ENCODE data around the gene GOLGA6D. TPM values are rescaled to one million over a fixed set of nuclear protein-coding genes. Genes with fewer than 3 reads are reported as not detected.
A peak's percentile ranks its signal among the peaks of the same experiment; 100 is the strongest.
"Not testable (repeated sequence)": the region's sequence is repeated elsewhere in the genome, so short reads cannot be mapped to it uniquely, and the experiment has no call there.

Gene GOLGA6D
- total RNA-seq, 2 experiments from 2014 or later = not detected

DNA sequence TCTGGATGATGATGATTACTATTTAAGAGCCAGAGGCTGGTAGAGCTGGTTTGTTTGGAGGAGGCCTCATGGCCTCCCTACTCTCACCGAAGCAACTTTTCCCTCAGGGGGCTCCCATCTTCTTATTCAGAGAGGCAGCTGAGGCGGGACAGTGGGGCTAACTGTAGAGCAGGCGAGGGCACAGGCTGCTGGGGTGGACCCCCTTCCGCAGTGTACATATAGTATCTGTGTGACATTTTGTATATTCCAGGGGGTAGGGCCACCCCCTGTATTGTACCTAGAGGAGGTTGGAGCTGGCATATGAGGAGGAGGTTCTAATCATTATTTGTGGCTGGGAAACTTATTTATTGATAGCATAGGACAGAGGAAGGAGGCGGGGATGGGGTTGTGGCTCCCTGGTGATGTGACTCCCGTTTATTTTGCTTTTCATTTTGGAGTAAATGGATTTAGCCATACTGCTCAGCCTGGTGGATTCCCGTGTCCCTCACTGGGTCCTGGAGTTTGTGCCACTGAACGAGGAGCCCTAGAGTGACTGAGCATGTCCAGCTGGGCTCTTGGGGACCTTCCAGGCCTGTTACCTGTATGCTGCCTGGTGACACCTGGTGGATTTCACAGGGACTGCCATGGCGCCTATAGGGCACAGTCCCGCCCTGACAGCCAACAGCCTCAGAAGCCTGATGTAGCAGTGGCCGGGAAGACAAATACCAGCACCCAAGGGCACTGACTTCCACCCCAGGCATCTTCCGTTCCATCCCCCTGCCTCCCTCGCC, 16.1 kb downstream of the GOLGA6D start:
- intact Hi-C loops (cut with DNase I, micrococcal nuclease); CTCF ChIA-PET; H3K9me3 Mint-ChIP-seq (ENCODE audit: low read depth); H3K27me3 Mint-ChIP-seq; H3K4me1 Mint-ChIP-seq; H3K36me3 Mint-ChIP-seq (ENCODE audit: low read depth); H3K27ac Mint-ChIP-seq; H3K4me3 Mint-ChIP-seq; DNase-seq: not testable (repeated sequence)
- POLR2A ChIA-PET = interaction anchor here (0.6 kb wide), 1 partner anchor 479 kb away, joined by 6 read pairs; no protein-coding TSS in a partner anchor
- ATAC-seq = peak; percentile 98

DNA sequence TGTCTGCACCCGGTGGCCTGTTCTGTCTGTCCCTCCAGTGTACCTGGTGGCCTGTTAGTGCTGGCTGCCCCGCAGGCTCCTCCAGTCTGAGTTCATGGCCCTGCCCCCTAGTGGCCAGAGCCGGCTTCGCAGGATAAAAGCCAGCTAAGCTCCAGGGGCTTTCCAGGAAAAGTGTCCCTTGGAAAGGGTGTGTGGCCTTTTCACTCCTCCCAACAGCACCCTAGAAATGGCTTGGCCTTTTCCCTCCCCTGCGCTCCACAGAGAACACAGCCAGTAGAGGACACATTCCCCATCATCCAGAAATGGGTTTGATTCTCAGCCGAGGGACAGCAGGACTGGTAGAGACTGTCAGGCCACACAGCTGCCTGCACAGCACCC, 16.7 kb downstream of the GOLGA6D start:
- H3K9me3 Mint-ChIP-seq (ENCODE audit: low read depth); POLR2A ChIA-PET; intact Hi-C loops (cut with DNase I, micrococcal nuclease); H3K27ac Mint-ChIP-seq; CTCF ChIA-PET; H3K36me3 Mint-ChIP-seq (ENCODE audit: low read depth); H3K27me3 Mint-ChIP-seq; H3K4me3 Mint-ChIP-seq; H3K4me1 Mint-ChIP-seq: not testable (repeated sequence)
- peak; percentile 79 for DNase-seq
- ATAC-seq = peak; percentile 96

DNA sequence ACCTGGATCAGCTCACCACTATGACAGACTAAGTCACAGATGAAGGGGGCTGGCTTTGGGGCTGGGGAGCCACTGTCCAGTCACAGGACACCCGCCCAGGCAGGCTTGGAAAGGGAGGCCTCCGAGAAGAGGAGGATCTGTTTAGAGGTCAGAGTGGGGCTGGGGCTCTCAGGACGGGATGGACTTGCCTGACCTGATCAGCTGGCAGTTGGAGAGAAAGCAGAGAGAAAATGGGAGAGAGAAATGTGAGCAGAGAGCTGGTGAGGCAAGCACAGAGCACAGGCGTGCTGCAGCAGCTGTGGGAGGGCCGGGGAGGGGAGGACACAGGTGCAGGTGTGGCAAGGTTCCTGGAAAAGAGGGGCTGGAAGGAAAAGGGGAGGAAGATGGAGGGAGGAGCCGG, 17.4 kb downstream of the GOLGA6D start:
- H3K27me3 Mint-ChIP-seq; ATAC-seq; DNase-seq; POLR2A ChIA-PET; H3K27ac Mint-ChIP-seq; H3K9me3 Mint-ChIP-seq (ENCODE audit: low read depth); H3K36me3 Mint-ChIP-seq (ENCODE audit: low read depth); H3K4me3 Mint-ChIP-seq; H3K4me1 Mint-ChIP-seq; intact Hi-C loops (cut with DNase I, micrococcal nuclease): not testable (repeated sequence)
- CTCF ChIA-PET = interaction anchor here (0.7 kb wide), 1 partner anchor 66 kb away, joined by 3 read pairs; no protein-coding TSS in a partner anchor

DNA sequence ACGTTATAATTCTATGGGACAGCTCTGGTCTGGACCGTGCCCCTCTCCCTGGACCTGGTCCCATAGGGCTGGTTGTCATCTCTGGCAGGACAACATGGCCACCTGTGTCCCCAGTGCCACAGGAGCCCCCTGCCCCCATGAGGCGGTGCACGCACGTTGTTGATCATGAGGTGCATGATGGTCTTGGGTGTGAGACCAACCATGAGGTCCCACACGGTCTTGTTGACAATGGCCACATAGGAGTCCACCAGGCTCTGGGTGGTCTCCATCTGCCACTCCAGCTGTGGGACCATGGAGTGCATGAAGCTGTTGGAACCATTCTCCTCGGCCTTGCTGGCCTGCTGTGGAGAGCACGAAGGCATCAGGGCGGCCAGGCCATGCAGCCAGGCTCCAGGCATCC, 19.7 kb downstream of the GOLGA6D start:
- H3K4me3 Mint-ChIP-seq = no peak overlapping the region
- CTCF ChIA-PET = no interaction called here
- intact Hi-C loops (cut with DNase I, micrococcal nuclease) = no loop called here

GRCh38 chr15:75302753-75303152, 20.1 kb downstream of the GOLGA6D start:
- H3K27ac Mint-ChIP-seq; CTCF ChIA-PET; intact Hi-C loops (cut with DNase I, micrococcal nuclease); DNase-seq; H3K9me3 Mint-ChIP-seq (ENCODE audit: low read depth); H3K4me3 Mint-ChIP-seq; ATAC-seq; H3K36me3 Mint-ChIP-seq (ENCODE audit: low read depth); H3K4me1 Mint-ChIP-seq; POLR2A ChIA-PET: not testable (repeated sequence)
- peaks cover 17% of the 10 kb centered on the region for H3K27me3 Mint-ChIP-seq

More for the DNA sequence above, 19.7 kb downstream of the GOLGA6D start:
- no peaks in the 10 kb centered on the region for H3K9me3 Mint-ChIP-seq (ENCODE audit: low read depth)
- no peaks in the 10 kb centered on the region for H3K36me3 Mint-ChIP-seq (ENCODE audit: low read depth)
- peaks cover 15% of the 10 kb centered on the region for H3K27me3 Mint-ChIP-seq
- H3K4me1 Mint-ChIP-seq = no peaks in the 10 kb centered on the region
- DNase-seq = no peak
- POLR2A ChIA-PET = no interaction called here
- no peak overlapping the region for H3K27ac Mint-ChIP-seq
- no peak for ATAC-seq

- Mint-ChIP-seq H3K27me3 (peaks cover 23% of the 10 kb centered on the region), H3K27ac (no peak overlapping the region), H3K36me3 (ENCODE audit: low read depth) (no peaks in the 10 kb centered on the region), H3K4me1 (no peaks in the 10 kb centered on the region), H3K9me3 (ENCODE audit: low read depth) (no peaks in the 10 kb centered on the region), H3K4me3 (no peak overlapping the region)
- CTCF ChIA-PET = interaction anchor here (0.9 kb wide), 1 partner anchor 97 kb away, joined by 4 read pairs; no protein-coding TSS in a partner anchor
- no peak for ATAC-seq
- intact Hi-C loops (cut with DNase I, micrococcal nuclease) = no loop called here
- DNase-seq = no peak
- POLR2A ChIA-PET = no interaction called here
Measured at GRCh38 chr15:75306188-75306587, 23.6 kb downstream of the GOLGA6D start.

DNA sequence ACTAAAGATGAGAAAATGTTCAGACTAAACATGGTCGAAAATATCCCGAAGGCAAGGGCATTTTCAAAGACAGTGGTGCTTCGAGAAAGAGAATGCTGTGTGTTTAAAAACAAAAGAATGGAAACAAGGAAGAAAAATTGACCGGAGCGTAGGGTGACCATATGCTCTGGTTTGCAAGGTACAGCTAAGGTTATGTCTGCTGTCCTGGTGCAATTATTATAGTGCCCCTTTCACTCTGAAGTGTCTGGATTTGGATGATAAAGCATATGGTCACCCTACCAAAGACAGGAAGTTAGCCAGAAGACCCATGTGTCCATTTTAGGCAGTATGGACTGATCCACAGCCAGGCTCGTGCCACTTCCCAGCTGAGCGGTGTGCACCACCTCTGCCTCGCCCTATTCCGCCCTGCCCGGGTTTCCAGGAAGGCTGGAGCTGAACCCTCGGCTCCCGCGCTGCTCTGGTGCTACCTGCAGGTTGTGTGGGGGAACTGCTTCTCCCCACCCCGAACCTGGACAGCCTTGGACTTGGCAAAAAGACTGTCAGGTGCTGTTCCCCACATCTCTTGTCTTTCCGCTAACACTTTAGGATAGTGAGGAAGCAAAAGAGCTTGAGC, 25.2 kb downstream of the GOLGA6D start:
- intact Hi-C loops (cut with DNase I, micrococcal nuclease) = no loop called here
- CTCF ChIA-PET = interaction anchor here (0.7 kb wide), 1 partner anchor 235 kb away, joined by 3 read pairs; no protein-coding TSS in a partner anchor
- ATAC-seq (peak; percentile 33), DNase-seq (peak; percentile 50)
- Mint-ChIP-seq H3K27me3 (peaks cover 23% of the 10 kb centered on the region), H3K4me1 (peaks cover 3% of the 10 kb centered on the region), H3K36me3 (ENCODE audit: low read depth) (no peaks in the 10 kb centered on the region), H3K4me3 (no peak overlapping the region), H3K9me3 (ENCODE audit: low read depth) (no peaks in the 10 kb centered on the region), H3K27ac (no peak overlapping the region)
- POLR2A ChIA-PET = no interaction called here

GRCh38 chr15:75309711-75310110, 27.1 kb downstream of the GOLGA6D start:
- DNase-seq = no peak
- no peak overlapping the region for H3K27ac Mint-ChIP-seq
- CTCF ChIA-PET = no interaction called here
- H3K4me3 Mint-ChIP-seq = no peak overlapping the region
- no peaks in the 10 kb centered on the region for H3K36me3 Mint-ChIP-seq (ENCODE audit: low read depth)
- POLR2A ChIA-PET = no interaction called here
- H3K4me1 Mint-ChIP-seq = peaks cover 3% of the 10 kb centered on the region
- no peaks in the 10 kb centered on the region for H3K9me3 Mint-ChIP-seq (ENCODE audit: low read depth)
- intact Hi-C loops (cut with DNase I, micrococcal nuclease) = loop anchor here in 1 of 2 experiments (5.0 kb wide), 1 partner anchor 77 kb away; no protein-coding TSS in a partner anchor
- no peak for ATAC-seq
- H3K27me3 Mint-ChIP-seq = peaks cover 16% of the 10 kb centered on the region

DNA sequence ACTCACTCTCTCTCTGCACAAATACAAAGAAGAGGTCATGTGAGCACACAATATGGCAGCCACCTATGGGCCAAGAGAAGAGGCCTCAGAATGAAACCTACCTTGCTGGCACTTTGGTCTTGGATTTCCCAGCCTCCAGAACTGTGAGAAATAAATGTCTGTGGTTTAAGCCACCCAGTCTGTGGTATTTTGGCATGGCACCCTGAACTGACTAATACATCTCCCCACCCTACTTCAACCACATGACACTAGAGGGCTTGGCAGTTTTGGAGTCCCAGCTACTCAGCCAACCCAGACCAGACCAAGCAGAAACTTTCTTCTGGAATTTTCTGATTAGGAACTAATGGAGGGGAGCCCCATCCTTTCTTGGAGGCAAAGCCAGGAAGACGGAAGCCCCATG, 29.9 kb downstream of the GOLGA6D start:
- peak; percentile 13 for DNase-seq
- H3K27me3 Mint-ChIP-seq; H3K4me1 Mint-ChIP-seq; H3K36me3 Mint-ChIP-seq (ENCODE audit: low read depth); POLR2A ChIA-PET; H3K27ac Mint-ChIP-seq; H3K9me3 Mint-ChIP-seq (ENCODE audit: low read depth); H3K4me3 Mint-ChIP-seq; ATAC-seq: not testable (repeated sequence)
- CTCF ChIA-PET = interaction anchor here (0.6 kb wide), 1 partner anchor 68 kb away, joined by 4 read pairs; no protein-coding TSS in a partner anchor
- intact Hi-C loops (cut with DNase I, micrococcal nuclease) = loop anchor here in 1 of 2 experiments (5.0 kb wide), 1 partner anchor 80 kb away; no protein-coding TSS in a partner anchor

- Mint-ChIP-seq H3K4me3 (no peak overlapping the region), H3K27ac (no peak overlapping the region), H3K9me3 (ENCODE audit: low read depth) (no peaks in the 10 kb centered on the region), H3K27me3 (peaks cover 4% of the 10 kb centered on the region), H3K4me1 (peaks cover 3% of the 10 kb centered on the region), H3K36me3 (ENCODE audit: low read depth) (no peaks in the 10 kb centered on the region)
- ChIA-PET CTCF (no interaction called here), POLR2A (no interaction called here)
- no peak for ATAC-seq
- intact Hi-C loops (cut with DNase I, micrococcal nuclease) = loop anchor here in 1 of 2 experiments (5.0 kb wide), 1 partner anchor 81 kb away; no protein-coding TSS in a partner anchor
- no peak for DNase-seq
Measured at GRCh38 chr15:75313116-75313845, 30.6 kb downstream of the GOLGA6D start.

- DNase-seq (no peak), ATAC-seq (no peak)
- Mint-ChIP-seq H3K9me3 (ENCODE audit: low read depth) (no peaks in the 10 kb centered on the region), H3K4me3 (no peak overlapping the region), H3K36me3 (ENCODE audit: low read depth) (no peaks in the 10 kb centered on the region), H3K4me1 (peaks cover 3% of the 10 kb centered on the region), H3K27ac (no peak overlapping the region), H3K27me3 (peaks cover 2% of the 10 kb centered on the region)
- ChIA-PET CTCF (no interaction called here), POLR2A (no interaction called here)
- intact Hi-C loops (cut with DNase I, micrococcal nuclease) = loop anchor here in 1 of 2 experiments (5.0 kb wide), 1 partner anchor 82 kb away; no protein-coding TSS in a partner anchor
Measured at GRCh38 chr15:75314552-75315290, 32.1 kb downstream of the GOLGA6D start.
